Keratinocyte (primary cell): Measurements from ENCODE around the gene YWHAQ. TPM values are rescaled to one million over a fixed set of nuclear protein-coding genes. Genes with fewer than 3 reads are reported as not detected.

Experiments used
- DNase-seq: peaks from one replicate; pipeline ENCODE4 v3.0.0-alpha.2; 2011; ENCODE audit warnings: low read depth, missing footprints, low spot score
- FAIRE-seq: peaks from 2 replicates; lab custom pipeline; 2011; peaks lifted over from hg19 to GRCh38; lab: Jason Lieb, UNC
- H2AFZ ChIP-seq: 2 replicates; pipeline ENCODE4 v1.6.0; 2012; ENCODE audit warnings: low read length, control low read depth, inconsistent platforms; ENCODE audit not compliant: control insufficient read depth
- H3K27ac ChIP-seq: 2 replicates; pipeline ENCODE4 v1.5.1; 2011; ENCODE audit warnings: low read length; ENCODE audit not compliant: control insufficient read depth, insufficient read depth
- H3K27me3 ChIP-seq: 3 replicates; pipeline ENCODE4 v1.6.0; 2011; ENCODE audit warnings: low read length; ENCODE audit not compliant: control insufficient read depth, insufficient read depth; ENCODE audit errors: extremely low read depth
- H3K36me3 ChIP-seq, 2 experiments: 2 replicates in 1 of 2; 3 replicates in 1 of 2; pipeline ENCODE4 v1.5.1; 2011; ENCODE audit warnings: low read length in 2 of 2, mild to moderate bottlenecking in 1 of 2; ENCODE audit not compliant: control insufficient read depth in 2 of 2, insufficient read depth in 2 of 2; ENCODE audit errors: extremely low read depth in 1 of 2
- H3K4me1 ChIP-seq: 3 replicates; pipeline ENCODE4 v1.5.1; 2011; ENCODE audit warnings: low read length; ENCODE audit not compliant: control insufficient read depth, insufficient read depth; ENCODE audit errors: extremely low read depth
- H3K4me2 ChIP-seq: 3 replicates; pipeline ENCODE4 v1.6.0; 2011; ENCODE audit warnings: low read depth, low read length; ENCODE audit not compliant: control insufficient read depth, insufficient read depth; ENCODE audit errors: extremely low read depth
- H3K4me3 ChIP-seq, 3 experiments: fragments of 200-600 bp in 1 of 3; sonication (generic) in 1 of 3; 2 replicates in 2 of 3; 3 replicates in 1 of 3; pipeline ENCODE4 v1.5.1; 2011 to 2016; ENCODE audit warnings: low read length in 3 of 3, mild to moderate bottlenecking in 3 of 3, control low read depth in 2 of 3, inconsistent platforms in 1 of 3, low read depth in 1 of 3, mixed read lengths in 1 of 3, mixed run types in 1 of 3, moderate library complexity in 1 of 3; ENCODE audit not compliant: control insufficient read depth in 2 of 3, insufficient read depth in 2 of 3; ENCODE audit errors: extremely low read depth in 1 of 3
- H3K79me2 ChIP-seq: 2 replicates; pipeline ENCODE4 v1.6.0; 2012; ENCODE audit warnings: low read length; ENCODE audit not compliant: control insufficient read depth, insufficient read depth
- H3K9ac ChIP-seq: 3 replicates; pipeline ENCODE4 v1.6.0; 2011; ENCODE audit warnings: low read length; ENCODE audit not compliant: control insufficient read depth, insufficient read depth; ENCODE audit errors: extremely low read depth
- H3K9me1 ChIP-seq: 3 replicates; pipeline ENCODE4 v1.6.0; 2011; ENCODE audit warnings: low read length; ENCODE audit not compliant: control insufficient read depth, insufficient read depth; ENCODE audit errors: extremely low read depth
- H3K9me3 ChIP-seq: 2 replicates; pipeline ENCODE4 v1.5.1; 2012; ENCODE audit warnings: low read depth, low read length; ENCODE audit not compliant: control insufficient read depth
- H4K20me1 ChIP-seq: 3 replicates; pipeline ENCODE4 v1.6.0; 2011; ENCODE audit warnings: low read length; ENCODE audit not compliant: control insufficient read depth, insufficient read depth; ENCODE audit errors: extremely low read depth
- EZH2 ChIP-seq: IDR thresholded peaks from one replicate; pipeline ENCODE4 v1.6.1; 2012; ENCODE audit warnings: inconsistent platforms, mild to moderate bottlenecking, low read length, moderate library complexity
- dilution Hi-C: fragments of 300-500 bp; cut with MboI; formaldehyde crosslinking; loops from one replicate; pipeline ENCODE4 v1.7.0; 2020; ENCODE audit warnings: low sequenced_read_pairs; ENCODE audit not compliant: extremely low pct_ligation_motif_present
- polyA plus RNA-seq, 5 experiments: library from polyadenylated mRNA; depleted of rRNA in 3 of 5; stranded (reverse) in 3 of 5; stranded (forward) in 1 of 5; unstranded in 1 of 5; fragments of >200 nt; gene quantifications; 1 replicate in 1 of 5; 2 replicates in 3 of 5; 3 replicates in 1 of 5; pipeline versions ENCODE4 v1.2.1 to v1.2.3, GENCODE V29; 2011 to 2012; ENCODE audit warnings: missing spikeins in 2 of 5, low read depth in 1 of 5, low replicate concordance in 1 of 5
- TF ChIP-seq, protein P1 (sequence below), 3 experiments: IDR thresholded peaks in 1 of 3; conservative IDR thresholded peaks in 1 of 3; optimal IDR thresholded peaks in 1 of 3; 2 replicates in 2 of 3; 3 replicates in 1 of 3; pipeline versions ENCODE3 to v1.5.1; 2011; ENCODE audit warnings: low read length in 3 of 3, mild to moderate bottlenecking in 3 of 3, moderate library complexity in 2 of 3, control low read depth in 1 of 3, inconsistent platforms in 1 of 3; ENCODE audit not compliant: insufficient read depth in 2 of 3; ENCODE audit errors: extremely low read depth in 1 of 3

The YWHAQ gene
- polyA plus RNA-seq, 1 donor (not counting 4 experiments of a cell fraction or from before 2014, with no cell fraction given), result 593 TPM

DNA sequence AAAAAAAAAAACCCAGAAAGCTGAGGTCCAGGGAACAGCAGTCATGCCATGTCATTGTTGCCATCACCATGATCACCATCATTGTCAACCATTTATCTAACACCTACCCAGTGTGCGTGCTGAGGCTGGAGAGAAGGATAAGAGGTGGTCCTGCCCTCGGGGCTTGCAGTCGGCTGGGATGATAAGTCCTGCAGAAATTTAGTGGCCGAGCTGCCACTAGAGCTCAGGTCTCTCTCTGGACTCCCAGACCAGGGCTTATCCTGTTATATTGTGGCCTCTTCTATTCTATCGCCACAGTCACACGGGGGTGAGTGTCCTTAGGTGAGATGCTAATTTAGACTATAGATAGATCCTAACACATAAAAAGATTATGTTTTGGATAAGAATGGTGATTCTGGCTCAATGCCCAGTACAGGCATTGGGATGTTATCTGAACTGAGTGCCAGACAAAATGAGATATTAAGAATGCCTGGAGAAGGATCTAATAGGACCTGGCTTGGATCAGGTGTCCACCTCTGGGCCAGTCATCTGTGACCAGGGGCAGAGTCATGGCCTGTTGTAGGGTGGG is 43.2 kb upstream of the YWHAQ start:
- Histone ChIP-seq H3K9me3 (no peaks in the 10 kb centered on the region), H3K4me3 (no peak overlapping the region), H3K27me3 (no peaks in the 10 kb centered on the region), H3K4me2 (no peak overlapping the region), H2AFZ (no peak overlapping the region), H3K79me2 (no peaks in the 10 kb centered on the region), H3K36me3 (no peaks in the 10 kb centered on the region), H3K4me1 (peaks cover 17% of the 10 kb centered on the region), H3K9ac (no peak overlapping the region), H3K9me1 (no peaks in the 10 kb centered on the region), H3K27ac (no peak overlapping the region), H4K20me1 (no peaks in the 10 kb centered on the region)
- no peak for DNase-seq
- FAIRE-seq, result no peak
- dilution Hi-C loops, result no loop called here
- TF ChIP-seq EZH2, result no peak
- TF ChIP-seq, protein P1, sequence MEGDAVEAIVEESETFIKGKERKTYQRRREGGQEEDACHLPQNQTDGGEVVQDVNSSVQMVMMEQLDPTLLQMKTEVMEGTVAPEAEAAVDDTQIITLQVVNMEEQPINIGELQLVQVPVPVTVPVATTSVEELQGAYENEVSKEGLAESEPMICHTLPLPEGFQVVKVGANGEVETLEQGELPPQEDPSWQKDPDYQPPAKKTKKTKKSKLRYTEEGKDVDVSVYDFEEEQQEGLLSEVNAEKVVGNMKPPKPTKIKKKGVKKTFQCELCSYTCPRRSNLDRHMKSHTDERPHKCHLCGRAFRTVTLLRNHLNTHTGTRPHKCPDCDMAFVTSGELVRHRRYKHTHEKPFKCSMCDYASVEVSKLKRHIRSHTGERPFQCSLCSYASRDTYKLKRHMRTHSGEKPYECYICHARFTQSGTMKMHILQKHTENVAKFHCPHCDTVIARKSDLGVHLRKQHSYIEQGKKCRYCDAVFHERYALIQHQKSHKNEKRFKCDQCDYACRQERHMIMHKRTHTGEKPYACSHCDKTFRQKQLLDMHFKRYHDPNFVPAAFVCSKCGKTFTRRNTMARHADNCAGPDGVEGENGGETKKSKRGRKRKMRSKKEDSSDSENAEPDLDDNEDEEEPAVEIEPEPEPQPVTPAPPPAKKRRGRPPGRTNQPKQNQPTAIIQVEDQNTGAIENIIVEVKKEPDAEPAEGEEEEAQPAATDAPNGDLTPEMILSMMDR (optimal IDR thresholded peaks at IDR 0.05 in 1 of 3, IDR thresholded peaks at IDR 0.05 in 1 of 3, conservative IDR thresholded peaks at IDR 0.05 in 1 of 3; ENCODE audit: extremely low read depth in 1 of 3, insufficient read depth in 2 of 3, low read length in 3 of 3), result no peak

DNA sequence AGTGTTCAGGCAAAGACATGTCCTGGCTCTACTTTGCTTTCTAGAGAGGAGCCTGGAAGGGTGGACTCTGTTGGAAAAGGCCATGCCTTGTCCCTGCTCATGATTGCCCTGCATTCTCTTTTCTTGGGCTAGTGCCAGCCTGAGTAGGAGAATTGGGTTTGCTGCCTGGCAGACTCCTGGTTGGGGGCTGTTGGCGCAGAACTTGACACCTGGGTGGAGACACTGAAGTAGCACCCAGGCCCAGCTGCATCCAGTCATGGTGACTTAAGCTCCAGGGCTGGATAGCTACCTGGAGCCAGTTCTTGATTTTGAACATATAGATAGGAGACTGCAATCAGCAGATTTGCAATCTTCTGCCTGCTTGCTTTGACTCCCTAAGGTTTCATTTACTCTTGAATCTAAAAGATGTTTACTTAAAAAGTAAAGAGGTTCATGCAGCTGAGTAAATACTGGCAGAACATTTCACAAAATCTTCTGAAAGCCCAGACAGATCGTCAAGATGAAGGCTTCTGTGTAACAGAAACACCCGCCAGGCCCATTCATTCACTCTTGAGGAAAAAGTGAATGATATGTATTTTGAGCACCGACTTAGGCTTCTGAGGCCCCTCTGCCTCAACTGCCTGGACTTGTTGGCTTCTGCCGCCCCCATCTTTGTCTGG is 38.0 kb upstream of the YWHAQ start:
- Histone ChIP-seq H3K27ac (no peak overlapping the region), H2AFZ (no peak overlapping the region), H3K4me3 (no peak overlapping the region), H4K20me1 (no peaks in the 10 kb centered on the region), H3K79me2 (no peaks in the 10 kb centered on the region), H3K9me3 (no peaks in the 10 kb centered on the region), H3K27me3 (peaks cover 4% of the 10 kb centered on the region), H3K36me3 (no peaks in the 10 kb centered on the region), H3K9ac (no peak overlapping the region), H3K4me1 (no peaks in the 10 kb centered on the region), H3K4me2 (no peak overlapping the region), H3K9me1 (no peaks in the 10 kb centered on the region)
- no peak for TF ChIP-seq EZH2
- TF ChIP-seq, protein P1 (optimal IDR thresholded peaks at IDR 0.05 in 1 of 3, IDR thresholded peaks at IDR 0.05 in 1 of 3, conservative IDR thresholded peaks at IDR 0.05 in 1 of 3; ENCODE audit: extremely low read depth in 1 of 3, insufficient read depth in 2 of 3, low read length in 3 of 3), result no peak
- DNase-seq (no peak), FAIRE-seq (no peak)
- dilution Hi-C loops, result no loop called here
